Vagina (tissue), 2 donors: ENCODE data around the gene HDAC7. TPM values are rescaled to one million over a fixed set of nuclear protein-coding genes. Genes with fewer than 3 reads are reported as not detected.
A peak's percentile ranks its signal among the peaks of the same experiment; 100 is the strongest.

Experiments
- DNase-seq, 2 donors: peaks; one replicate each; pipeline ENCODE4 v3.0.0-alpha.2; 2017; ENCODE audit errors: extremely low spot score in 2 of 2
- H3K27ac ChIP-seq: fragments of 200-600 bp; sonication (generic); one replicate; pipeline ENCODE4 v1.5.1; 2019
- H3K27me3 ChIP-seq: fragments of 200-600 bp; sonication (generic); one replicate; pipeline ENCODE4 v1.5.1; 2019
- H3K36me3 ChIP-seq, 2 donors: fragments of 200-600 bp; sonication (generic); one replicate each; pipeline ENCODE4 v1.5.1; 2017 to 2019
- H3K4me1 ChIP-seq: fragments of 200-600 bp; sonication (generic); one replicate; pipeline ENCODE4 v1.5.1; 2019
- H3K4me3 ChIP-seq, 2 donors: fragments of 200-600 bp; sonication (generic); 1 replicate in 1 of 2; 2 replicates in 1 of 2; pipeline ENCODE4 v1.5.1; 2016 to 2019
- H3K9me3 ChIP-seq: fragments of 200-600 bp; sonication (generic); one replicate; pipeline ENCODE4 v1.5.1; 2019
- POLR2A ChIP-seq, 2 donors: fragments of 450-650 bp; IDR thresholded peaks; one replicate each; pipeline ENCODE4 v1.6.1; 2017; ENCODE audit warnings: antibody characterized with exemption in 2 of 2, mild to moderate bottlenecking in 2 of 2, moderate library complexity in 2 of 2
- POLR2AphosphoS5 ChIP-seq, 2 donors: sonication (generic); formaldehyde crosslinking; IDR thresholded peaks; one replicate each; pipeline ENCODE4 v1.9.0; 2017; ENCODE audit warnings: antibody characterized with exemption in 2 of 2, mild to moderate bottlenecking in 2 of 2, low read depth in 1 of 2; ENCODE audit not compliant: insufficient read depth in 1 of 2
- intact Hi-C: fragments of 100-400 bp; cut with DNase I; formaldehyde crosslinking; loops from one replicate; pipeline ENCODE4 v1.15.1; 2023
- total RNA-seq: library from RNA; depleted of rRNA; stranded (reverse); fragments of >200 nt; gene quantifications from one replicate; pipeline ENCODE4 v1.2.3, GENCODE V29; 2016
- TF ChIP-seq, protein P1 (sequence below), 3 experiments: fragments of 450-650 bp in 2 of 3; fragments of 200-600 bp in 1 of 3; sonication (generic) in 1 of 3; IDR thresholded peaks; one replicate each; pipeline ENCODE4 v1.5.1; 2017 to 2019; ENCODE audit warnings: antibody characterized with exemption in 3 of 3, mild to moderate bottlenecking in 2 of 3, moderate library complexity in 2 of 3

HDAC7 gene
- total RNA-seq, 1 donor from 2014 or later, result 67.0 TPM

DNA sequence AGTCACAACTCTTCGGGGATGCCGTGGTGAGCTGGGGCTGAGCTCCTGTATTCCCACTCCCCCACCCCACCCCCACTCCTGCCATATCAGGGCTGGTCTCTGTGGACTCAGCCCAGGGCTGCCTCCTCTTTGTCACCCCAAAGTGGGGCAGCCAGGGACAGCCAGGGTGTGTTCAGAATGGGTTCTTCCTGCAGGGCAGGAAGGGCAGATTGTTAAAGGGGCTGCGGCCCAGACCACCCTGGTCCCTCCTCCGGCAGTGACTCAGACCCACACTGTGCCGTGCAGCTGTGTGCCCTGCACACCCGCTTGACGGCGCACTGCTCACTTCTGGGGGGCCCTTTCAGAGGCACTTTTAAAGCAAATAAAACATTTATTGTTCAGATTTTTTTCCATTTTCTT lies 37.3 kb downstream of the HDAC7 start:
- Histone ChIP-seq H3K36me3 (peaks cover 0 to 37% of the 10 kb centered on the region in 2 donors), H3K27me3 (no peaks in the 10 kb centered on the region), H3K27ac (peak overlapping the region; percentile 70), H3K9me3 (no peaks in the 10 kb centered on the region), H3K4me1 (peaks cover 51% of the 10 kb centered on the region), H3K4me3 (no peak overlapping the region)
- no peak for DNase-seq
- TF ChIP-seq, protein P1, sequence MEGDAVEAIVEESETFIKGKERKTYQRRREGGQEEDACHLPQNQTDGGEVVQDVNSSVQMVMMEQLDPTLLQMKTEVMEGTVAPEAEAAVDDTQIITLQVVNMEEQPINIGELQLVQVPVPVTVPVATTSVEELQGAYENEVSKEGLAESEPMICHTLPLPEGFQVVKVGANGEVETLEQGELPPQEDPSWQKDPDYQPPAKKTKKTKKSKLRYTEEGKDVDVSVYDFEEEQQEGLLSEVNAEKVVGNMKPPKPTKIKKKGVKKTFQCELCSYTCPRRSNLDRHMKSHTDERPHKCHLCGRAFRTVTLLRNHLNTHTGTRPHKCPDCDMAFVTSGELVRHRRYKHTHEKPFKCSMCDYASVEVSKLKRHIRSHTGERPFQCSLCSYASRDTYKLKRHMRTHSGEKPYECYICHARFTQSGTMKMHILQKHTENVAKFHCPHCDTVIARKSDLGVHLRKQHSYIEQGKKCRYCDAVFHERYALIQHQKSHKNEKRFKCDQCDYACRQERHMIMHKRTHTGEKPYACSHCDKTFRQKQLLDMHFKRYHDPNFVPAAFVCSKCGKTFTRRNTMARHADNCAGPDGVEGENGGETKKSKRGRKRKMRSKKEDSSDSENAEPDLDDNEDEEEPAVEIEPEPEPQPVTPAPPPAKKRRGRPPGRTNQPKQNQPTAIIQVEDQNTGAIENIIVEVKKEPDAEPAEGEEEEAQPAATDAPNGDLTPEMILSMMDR (IDR thresholded peaks at IDR 0.05), result no peak
- TF ChIP-seq POLR2AphosphoS5 (IDR thresholded peaks at IDR 0.05; ENCODE audit: insufficient read depth in 1 of 2, low read depth in 1 of 2) (no peak), POLR2A (IDR thresholded peaks at IDR 0.05) (no peak)
- intact Hi-C loops, result no loop called here

DNA sequence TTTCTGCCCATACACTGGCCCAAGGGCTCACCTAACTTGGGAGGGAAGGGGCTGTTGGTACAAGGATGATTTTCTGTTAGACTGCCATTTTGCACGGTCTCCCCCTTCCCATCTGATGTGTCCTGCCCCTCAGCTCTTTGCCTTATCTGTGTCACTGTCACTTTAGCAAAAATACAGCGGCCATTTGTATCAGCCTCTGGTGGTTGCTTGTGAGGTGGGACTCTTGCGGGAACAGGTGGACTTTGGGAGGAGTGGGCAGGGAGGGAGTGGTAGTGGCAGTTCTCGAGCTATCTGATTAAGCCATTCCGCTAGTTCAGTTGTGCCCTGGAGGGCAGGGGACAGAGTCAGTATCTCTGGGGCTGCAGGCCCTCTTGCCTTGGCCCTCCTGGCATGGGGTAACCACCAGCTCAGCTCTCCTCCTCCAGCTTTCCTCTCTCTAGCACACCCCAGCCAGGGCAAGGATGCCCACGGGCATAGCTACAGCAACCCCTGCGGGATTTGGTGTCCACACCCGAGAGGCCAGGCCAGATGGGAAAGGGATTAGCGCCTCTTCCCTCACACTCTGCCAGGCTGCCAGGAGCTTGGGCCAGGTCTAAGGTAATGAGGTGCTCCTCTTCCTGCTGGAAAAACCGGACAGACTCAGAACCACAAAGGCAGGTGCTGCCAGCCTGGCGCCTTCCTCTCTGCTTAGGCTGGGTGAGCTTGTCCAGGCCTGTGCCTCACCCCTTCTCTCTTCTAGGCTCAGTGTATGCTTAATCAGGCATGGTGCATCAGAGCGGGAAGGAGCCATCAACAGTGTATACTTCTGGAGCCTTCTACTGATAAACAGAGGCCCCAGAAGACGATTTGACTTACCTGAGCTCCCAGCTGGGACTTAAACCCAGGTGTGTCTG lies 38.0 kb downstream of the HDAC7 start:
- peak; percentile 51 to 66 for TF ChIP-seq POLR2AphosphoS5 (IDR thresholded peaks at IDR 0.05; ENCODE audit: insufficient read depth in 1 of 2, low read depth in 1 of 2)
- TF ChIP-seq, protein P1 (IDR thresholded peaks at IDR 0.05), result no peak
- intact Hi-C loops, result no loop called here
- DNase-seq, result no peak
- peaks cover 0 to 31% of the 10 kb centered on the region in 2 donors for H3K36me3 ChIP-seq
- no peaks in the 10 kb centered on the region for H3K27me3 ChIP-seq
- peak overlapping the region; percentile 70 for H3K27ac ChIP-seq
- H3K9me3 ChIP-seq, result no peaks in the 10 kb centered on the region
- peaks cover 57% of the 10 kb centered on the region for H3K4me1 ChIP-seq
- H3K4me3 ChIP-seq, result no peak overlapping the region

DNA sequence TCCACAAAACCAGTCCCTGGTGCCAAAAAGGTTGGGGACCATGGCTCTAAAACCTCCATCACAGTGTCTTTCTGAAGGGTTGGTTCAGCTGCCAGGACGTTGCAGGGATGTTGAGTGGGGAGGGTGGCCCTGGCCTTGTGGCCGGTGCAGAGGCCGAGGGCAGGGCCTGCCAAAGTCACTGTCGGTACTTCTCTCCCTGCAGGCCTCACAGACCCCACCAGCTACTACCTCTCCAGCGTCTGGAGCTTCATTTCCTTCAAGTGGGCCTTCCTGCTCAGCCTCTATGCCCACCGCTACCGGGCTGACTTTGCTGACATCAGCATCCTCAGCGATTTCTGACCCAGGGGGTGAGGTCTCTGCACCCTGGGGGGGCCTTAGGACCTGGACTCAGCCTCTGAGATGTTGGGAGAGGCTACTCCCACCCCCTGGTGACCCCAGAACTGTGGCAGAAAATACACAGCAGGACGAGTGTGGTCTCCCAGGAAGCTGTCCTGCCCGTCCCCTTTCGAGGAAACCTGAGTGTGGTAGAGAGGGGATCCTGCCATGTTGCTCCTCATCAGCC lies 39.7 kb downstream of the HDAC7 start:
- peaks cover 65% of the 10 kb centered on the region for H3K4me1 ChIP-seq
- no peaks in the 10 kb centered on the region for H3K27me3 ChIP-seq
- no peaks in the 10 kb centered on the region for H3K9me3 ChIP-seq
- TF ChIP-seq POLR2AphosphoS5 (IDR thresholded peaks at IDR 0.05; ENCODE audit: insufficient read depth in 1 of 2, low read depth in 1 of 2), result peak in 1 of 2 donors; percentile 7
- TF ChIP-seq POLR2A (IDR thresholded peaks at IDR 0.05), result no peak
- TF ChIP-seq, protein P1 (IDR thresholded peaks at IDR 0.05), result no peak
- peak overlapping the region; percentile 47 for H3K27ac ChIP-seq
- no peak for DNase-seq
- H3K36me3 ChIP-seq, result peaks cover 0 to 14% of the 10 kb centered on the region in 2 donors
- intact Hi-C loops, result loop anchor here (2.0 to 5.0 kb wide), 4 partner anchors 43 to 63 kb away; no protein-coding TSS in a partner anchor
- no peak overlapping the region for H3K4me3 ChIP-seq

DNA sequence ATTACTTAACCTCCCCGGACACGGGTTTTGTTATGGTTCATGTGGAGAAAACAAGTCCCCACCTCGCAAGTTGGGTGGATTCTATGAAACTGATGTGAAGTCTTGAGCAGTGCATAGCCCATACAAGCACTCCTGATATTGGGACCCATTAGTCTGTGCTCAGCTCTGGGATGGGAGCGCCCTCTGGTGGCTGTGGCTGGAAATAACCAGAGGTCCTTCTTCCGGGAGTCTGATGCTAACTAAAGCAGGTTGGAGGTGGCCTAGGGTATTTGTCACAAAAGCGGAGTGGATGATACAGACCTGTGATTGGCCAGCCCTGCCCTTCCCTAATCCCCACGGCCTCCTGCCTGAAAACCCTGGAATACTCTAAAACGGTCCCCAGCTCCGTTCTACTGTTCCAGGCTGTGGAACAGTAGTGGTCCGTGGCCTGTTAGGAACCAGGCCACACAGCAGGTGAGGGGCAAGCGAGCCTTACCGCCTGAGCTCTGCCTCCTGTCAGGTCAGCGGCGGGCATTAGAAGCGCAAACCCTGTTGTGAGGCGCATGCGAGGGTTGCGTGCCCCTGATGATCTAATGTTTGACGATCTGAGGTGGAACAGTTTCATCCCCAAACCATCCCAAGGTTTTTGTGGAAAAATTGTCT lies 40.3 kb downstream of the HDAC7 start:
- peaks cover 0 to 8% of the 10 kb centered on the region in 2 donors for H3K36me3 ChIP-seq
- DNase-seq, result no peak
- H3K27ac ChIP-seq, result peak overlapping the region; percentile 47
- no peaks in the 10 kb centered on the region for H3K9me3 ChIP-seq
- peaks cover 71% of the 10 kb centered on the region for H3K4me1 ChIP-seq
- no peaks in the 10 kb centered on the region for H3K27me3 ChIP-seq
- intact Hi-C loops, result loop anchor here (2.0 to 5.0 kb wide), 4 partner anchors 42 to 62 kb away; no protein-coding TSS in a partner anchor
- TF ChIP-seq POLR2AphosphoS5 (IDR thresholded peaks at IDR 0.05; ENCODE audit: insufficient read depth in 1 of 2, low read depth in 1 of 2) (peak in 1 of 2 donors; percentile 58), POLR2A (IDR thresholded peaks at IDR 0.05) (no peak)
- TF ChIP-seq, protein P1 (IDR thresholded peaks at IDR 0.05), result peak; percentile 87 to 98 (median 98)
- H3K4me3 ChIP-seq, result no peak overlapping the region
